Mesothelial cell of epicardium (in vitro differentiated cells): ENCODE measurements around the gene ZNF700. TPM values are rescaled to one million over a fixed set of nuclear protein-coding genes. Genes with fewer than 3 reads are reported as not detected.
A peak's percentile ranks its signal among the peaks of the same experiment; 100 is the strongest.
"Not testable (repeated sequence)": the region's sequence is repeated elsewhere in the genome, so short reads cannot be mapped to it uniquely, and the experiment has no call there.

Experiments used
- DNase-seq, 2 experiments: peaks; one replicate each; pipeline ENCODE4 v3.0.0; 2021; ENCODE audit warnings: low spot score in 2 of 2; ENCODE audit not compliant: unreplicated experiment in 2 of 2
- H3K27ac Mint-ChIP-seq: 2 replicates; pipeline ENCODE4 v1.8.0; 2021; ENCODE audit warnings: mixed read lengths
- H3K27me3 Mint-ChIP-seq: 2 replicates; pipeline ENCODE4 v1.8.0; 2021; ENCODE audit warnings: low read depth, mixed read lengths
- H3K36me3 Mint-ChIP-seq: 2 replicates; pipeline ENCODE4 v1.8.0; 2021; ENCODE audit warnings: mixed read lengths
- H3K4me1 Mint-ChIP-seq: 2 replicates; pipeline ENCODE4 v1.8.0; 2021; ENCODE audit warnings: mixed read lengths
- H3K4me3 Mint-ChIP-seq: 2 replicates; pipeline ENCODE4 v1.8.0; 2021; ENCODE audit warnings: mild to moderate bottlenecking, moderate library complexity, mixed read lengths
- H3K9me3 Mint-ChIP-seq: 2 replicates; pipeline ENCODE4 v1.8.0; 2021; ENCODE audit warnings: mixed read lengths
- CTCF ChIP-seq: fragments of 200-600 bp; sonication (generic); IDR thresholded peaks from one replicate; pipeline ENCODE4 v1.5.0; 2021; ENCODE audit warnings: antibody characterized with exemption; ENCODE audit not compliant: unreplicated experiment
- total RNA-seq: library from RNA; stranded (reverse); gene quantifications from 3 replicates; pipeline ENCODE4 v1.2.1, GENCODE V29; 2021

Gene ZNF700
- total RNA-seq: 13.4 to 15.0 TPM (median 14.2 TPM) in 3 replicates

GRCh38 chr19:11924886-11925650 lies at the start of gene ZNF700:
Gene ZNF700 (plus strand): TSS chr19:11925107. CDS start chr19:11925211, 104 bp downstream.
- peak; percentile 84 to 92 for DNase-seq
- no peaks in the 10 kb centered on the region for H3K27me3 Mint-ChIP-seq
- peak within 1 kb of the TSS; percentile 95 for H3K27ac Mint-ChIP-seq
- H3K4me1 Mint-ChIP-seq: peaks cover 40% of the 10 kb centered on the region
- H3K36me3 Mint-ChIP-seq: peaks cover 24% of the 10 kb centered on the region
- peak within 1 kb of the TSS; percentile 98 for H3K4me3 Mint-ChIP-seq
- H3K9me3 Mint-ChIP-seq: peaks cover 6% of the 10 kb centered on the region
- no peak for TF ChIP-seq CTCF

GRCh38 chr19:11879687-11880266 lies 45.1 kb upstream of the ZNF700 start:
- not testable (repeated sequence) for H3K4me3 Mint-ChIP-seq, H3K4me1 Mint-ChIP-seq, H3K27me3 Mint-ChIP-seq, H3K27ac Mint-ChIP-seq, H3K9me3 Mint-ChIP-seq, H3K36me3 Mint-ChIP-seq
- DNase-seq: peak in 1 of 2 experiments; percentile 23

- no peak for DNase-seq
- no peaks in the 10 kb centered on the region for H3K4me1 Mint-ChIP-seq
- no peaks in the 10 kb centered on the region for H3K9me3 Mint-ChIP-seq
- no peak for TF ChIP-seq CTCF
- no peaks in the 10 kb centered on the region for H3K27me3 Mint-ChIP-seq
- H3K36me3 Mint-ChIP-seq: no peaks in the 10 kb centered on the region
- no peak overlapping the region for H3K27ac Mint-ChIP-seq
- no peak overlapping the region for H3K4me3 Mint-ChIP-seq
Observed at GRCh38 chr19:11880598-11880997, 44.3 kb upstream of the ZNF700 start.

- no peak overlapping the region for H3K4me3 Mint-ChIP-seq
Observed at GRCh38 chr19:11881151-11881800, 43.6 kb upstream of the ZNF700 start.

GRCh38 chr19:11882606-11883005 lies 42.3 kb upstream of the ZNF700 start:
- Mint-ChIP-seq H3K4me3 (no peak overlapping the region), H3K4me1 (peaks cover 5% of the 10 kb centered on the region), H3K27me3 (no peaks in the 10 kb centered on the region), H3K9me3 (no peaks in the 10 kb centered on the region), H3K27ac (no peak overlapping the region), H3K36me3 (no peaks in the 10 kb centered on the region)
- DNase-seq: no peak
- no peak for TF ChIP-seq CTCF

More at GRCh38 chr19:11881151-11881800, 43.6 kb upstream of the ZNF700 start:
- Mint-ChIP-seq H3K27ac (no peak overlapping the region), H3K4me1 (no peaks in the 10 kb centered on the region), H3K9me3 (no peaks in the 10 kb centered on the region), H3K36me3 (no peaks in the 10 kb centered on the region), H3K27me3 (no peaks in the 10 kb centered on the region)
- TF ChIP-seq CTCF: peak; percentile 65
- peak; percentile 35 to 71 for DNase-seq

- Mint-ChIP-seq H3K9me3 (no peaks in the 10 kb centered on the region), H3K27ac (peak overlapping the region; percentile 99), H3K4me3 (peak overlapping the region; percentile 95), H3K27me3 (no peaks in the 10 kb centered on the region), H3K4me1 (peaks cover 29% of the 10 kb centered on the region), H3K36me3 (peaks cover 26% of the 10 kb centered on the region)
- TF ChIP-seq CTCF: no peak
- no peak for DNase-seq
Observed at GRCh38 chr19:11887234-11887610, 37.7 kb upstream of the ZNF700 start.
